T-helper 17 cell (primary cell): ENCODE data around the gene SMIM20. TPM values are rescaled to one million over a fixed set of nuclear protein-coding genes. Genes with fewer than 3 reads are reported as not detected.

Experiments
- ATAC-seq: fragments of 150-1000 bp; cut with Tn5 transposase; 2 replicates; pipeline ENCODE4 v1.10.0; 2021; ENCODE audit warnings: mild to moderate bottlenecking, moderate library complexity
- DNase-seq, 3 donors: peaks; one replicate each; pipeline versions ENCODE4 v3.0.0 to v3.0.0-alpha.2; 2020 to 2021
- H3K9me3 ChIP-seq: one replicate; pipeline ENCODE4 v1.7.0; 2013; ENCODE audit warnings: low read length, mild to moderate bottlenecking; ENCODE audit not compliant: control insufficient read depth, poor library complexity, severe bottlenecking
- H3K27ac Mint-ChIP-seq: one replicate; pipeline ENCODE4 v1.8.0; 2022; ENCODE audit warnings: mild to moderate bottlenecking, moderate library complexity, mixed read lengths
- H3K27me3 Mint-ChIP-seq: one replicate; pipeline ENCODE4 v1.8.0; 2022; ENCODE audit warnings: mixed read lengths
- H3K36me3 Mint-ChIP-seq: one replicate; pipeline ENCODE4 v1.8.0; 2022; ENCODE audit warnings: low read depth, mixed read lengths
- H3K4me1 Mint-ChIP-seq: one replicate; pipeline ENCODE4 v1.8.0; 2022; ENCODE audit warnings: mild to moderate bottlenecking, mixed read lengths
- H3K4me3 Mint-ChIP-seq: one replicate; pipeline ENCODE4 v1.8.0; 2022; ENCODE audit warnings: mild to moderate bottlenecking, moderate library complexity, mixed read lengths
- total RNA-seq, 4 donors: library from RNA in 2 of 4; stranded (reverse) in 2 of 4; gene quantifications; one replicate each; pipeline ENCODE4 v1.2.3 and lab custom pipeline; 2022 to 2026

Gene SMIM20
- total RNA-seq, 2 donors from 2014 or later, result 11.0 to 12.5 TPM

- H3K4me3 Mint-ChIP-seq, result no peak overlapping the region
- no peaks in the 10 kb centered on the region for H3K4me1 Mint-ChIP-seq
- ATAC-seq, result no peak
- no peaks in the 10 kb centered on the region for H3K9me3 ChIP-seq
- no peak overlapping the region for H3K27ac Mint-ChIP-seq
- no peaks in the 10 kb centered on the region for H3K36me3 Mint-ChIP-seq
- no peak for DNase-seq
- peaks cover 26% of the 10 kb centered on the region for H3K27me3 Mint-ChIP-seq
These were observed 44.1 kb downstream of the SMIM20 start for GRCh38 chr4:25958110-25958509.

DNA sequence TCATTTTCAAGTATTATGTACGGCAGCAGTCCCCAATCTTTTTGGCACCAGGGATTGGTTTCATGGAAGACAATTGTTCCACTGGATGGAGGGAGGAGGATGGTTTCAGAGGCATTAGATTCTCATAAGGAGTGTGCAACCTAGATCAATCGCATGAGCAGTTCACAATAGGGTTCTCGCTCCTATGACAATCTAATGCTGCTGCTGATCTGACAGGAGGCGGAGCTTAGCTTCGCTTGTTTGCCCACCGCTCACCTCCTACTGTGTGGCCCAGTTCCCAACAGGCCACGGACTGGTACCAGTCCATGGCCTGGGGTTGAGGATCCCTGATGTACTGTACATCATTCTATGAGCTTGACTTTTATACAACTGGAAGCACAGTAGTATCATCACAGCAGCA lies 48.4 kb downstream of the SMIM20 start:
- Mint-ChIP-seq H3K27me3 (peaks cover 10% of the 10 kb centered on the region), H3K36me3 (peaks cover 3% of the 10 kb centered on the region), H3K4me3 (no peak overlapping the region), H3K27ac (no peak overlapping the region), H3K4me1 (no peaks in the 10 kb centered on the region)
- no peaks in the 10 kb centered on the region for H3K9me3 ChIP-seq
- DNase-seq (no peak), ATAC-seq (no peak)

DNA sequence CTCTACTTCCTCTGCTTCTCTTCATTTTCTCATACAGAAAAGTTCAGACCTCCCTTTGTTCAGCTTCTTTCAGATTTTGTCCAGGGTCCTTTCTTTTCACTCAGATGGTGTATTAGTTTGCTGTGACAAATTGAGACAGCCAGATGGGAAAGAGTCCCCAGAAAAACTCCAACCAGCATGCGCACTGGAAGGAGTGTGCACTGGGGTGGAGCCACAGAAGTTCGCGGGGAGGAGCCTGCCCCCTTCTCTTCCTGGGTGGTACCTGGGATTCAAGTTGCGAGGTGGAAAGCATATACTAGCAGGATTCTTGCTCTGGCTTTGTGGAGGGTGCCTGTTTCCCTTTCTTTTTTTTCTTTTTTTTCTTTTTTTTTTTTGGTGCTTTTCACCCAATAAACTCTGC lies 51.6 kb downstream of the SMIM20 start:
- peaks cover 32% of the 10 kb centered on the region for H3K27me3 Mint-ChIP-seq
- DNase-seq (no peak), ATAC-seq (no peak)
- no peaks in the 10 kb centered on the region for H3K4me1 Mint-ChIP-seq
- no peak overlapping the region for H3K27ac Mint-ChIP-seq
- no peaks in the 10 kb centered on the region for H3K9me3 ChIP-seq
- H3K36me3 Mint-ChIP-seq, result peaks cover 4% of the 10 kb centered on the region
- no peak overlapping the region for H3K4me3 Mint-ChIP-seq

DNA sequence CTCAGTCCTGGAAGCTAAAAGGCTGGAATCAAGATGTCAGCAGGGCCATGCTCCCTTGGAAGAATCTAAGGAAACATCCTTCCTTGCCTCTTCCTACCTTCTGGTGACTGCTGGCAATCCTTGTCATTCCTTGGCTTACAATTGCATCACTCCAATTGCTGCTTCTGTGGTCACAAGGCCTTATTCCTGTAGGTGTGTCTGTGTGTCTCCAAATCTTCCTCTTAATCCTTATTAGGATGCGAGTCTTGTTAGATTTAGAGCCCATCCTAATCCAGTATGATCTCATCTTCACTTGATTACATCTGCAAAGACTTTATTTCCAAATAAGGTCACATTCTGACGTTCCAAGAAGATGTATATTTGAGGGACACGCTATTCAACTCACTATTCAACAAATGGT lies 52.2 kb downstream of the SMIM20 start:
- Mint-ChIP-seq H3K36me3 (peaks cover 4% of the 10 kb centered on the region), H3K4me1 (no peaks in the 10 kb centered on the region), H3K27ac (no peak overlapping the region), H3K27me3 (peaks cover 32% of the 10 kb centered on the region), H3K4me3 (no peak overlapping the region)
- DNase-seq (no peak), ATAC-seq (no peak)
- no peaks in the 10 kb centered on the region for H3K9me3 ChIP-seq

GRCh38 chr4:25969374-25970155 lies 55.5 kb downstream of the SMIM20 start:
- H3K27me3 Mint-ChIP-seq, result peaks cover 38% of the 10 kb centered on the region
- peaks cover 4% of the 10 kb centered on the region for H3K36me3 Mint-ChIP-seq
- no peaks in the 10 kb centered on the region for H3K4me1 Mint-ChIP-seq
- no peak overlapping the region for H3K4me3 Mint-ChIP-seq
- no peaks in the 10 kb centered on the region for H3K9me3 ChIP-seq
- no peak for DNase-seq
- ATAC-seq, result no peak
- H3K27ac Mint-ChIP-seq, result no peak overlapping the region

DNA sequence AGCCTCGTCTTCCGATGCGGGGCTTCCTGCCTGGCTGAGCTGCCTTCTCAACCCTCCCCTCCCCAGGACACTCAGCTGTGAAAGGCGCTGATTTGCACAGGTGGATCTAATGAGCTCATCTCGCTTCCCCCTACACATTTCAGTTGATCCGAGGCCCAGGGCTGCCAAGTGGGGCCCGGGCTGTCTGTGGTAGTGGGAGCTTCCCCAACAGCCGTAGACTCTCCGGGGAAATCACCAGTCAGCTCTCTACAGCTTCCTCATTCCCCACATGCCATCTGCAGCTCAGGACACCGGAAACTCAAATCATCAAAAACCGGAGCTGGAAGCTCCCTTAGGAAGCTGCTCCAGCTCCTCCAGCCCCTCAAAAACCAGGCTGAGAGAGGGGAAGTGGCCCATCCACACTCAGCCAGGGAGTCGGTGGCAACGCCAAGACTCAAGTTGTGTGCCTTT lies 56.2 kb downstream of the SMIM20 start:
- no peak overlapping the region for H3K4me3 Mint-ChIP-seq
- H3K27me3 Mint-ChIP-seq, result peaks cover 35% of the 10 kb centered on the region
- ATAC-seq, result peak; percentile 48
- no peaks in the 10 kb centered on the region for H3K9me3 ChIP-seq
- no peak overlapping the region for H3K27ac Mint-ChIP-seq
- peaks cover 4% of the 10 kb centered on the region for H3K36me3 Mint-ChIP-seq
- no peaks in the 10 kb centered on the region for H3K4me1 Mint-ChIP-seq
- DNase-seq, result no peak

DNA sequence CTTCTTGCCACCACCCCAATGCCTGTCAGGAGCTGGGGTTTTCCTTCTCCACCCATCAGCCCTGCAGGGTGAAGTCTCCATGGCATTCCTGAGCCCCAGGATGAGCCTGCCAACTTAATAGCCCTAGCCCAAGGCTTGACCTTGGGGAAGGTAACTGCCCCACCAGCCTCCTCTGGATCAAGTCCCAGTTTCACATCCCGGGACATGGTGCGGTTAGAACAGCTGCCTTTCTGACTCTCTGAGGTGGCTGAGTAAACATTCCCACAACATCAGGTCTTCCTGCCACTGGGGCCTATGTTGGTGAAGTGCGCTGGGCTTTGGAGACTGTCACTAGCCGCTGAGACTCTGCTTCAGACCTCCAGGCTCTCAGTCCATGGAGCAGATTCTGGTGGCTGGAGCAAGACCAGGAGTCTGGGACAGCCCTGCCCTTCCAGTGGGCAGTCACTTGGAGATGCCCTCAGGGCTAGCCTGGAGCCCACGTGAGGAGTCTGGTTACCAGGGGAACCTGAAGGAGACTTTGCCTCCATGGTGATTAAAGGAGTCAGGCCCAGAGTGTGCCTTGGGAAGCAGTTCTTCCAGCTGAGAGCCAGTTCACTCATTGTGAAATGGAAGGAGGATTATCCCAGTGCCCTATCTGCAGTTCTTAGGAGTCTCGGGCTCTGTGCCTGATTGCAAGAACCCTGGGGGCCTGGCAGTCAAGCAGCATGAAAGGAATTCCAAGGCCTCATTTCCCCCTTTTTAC lies 56.8 kb downstream of the SMIM20 start:
- DNase-seq (no peak), ATAC-seq (no peak)
- Mint-ChIP-seq H3K27ac (no peak overlapping the region), H3K4me1 (no peaks in the 10 kb centered on the region), H3K36me3 (peaks cover 4% of the 10 kb centered on the region), H3K4me3 (no peak overlapping the region), H3K27me3 (peaks cover 32% of the 10 kb centered on the region)
- no peaks in the 10 kb centered on the region for H3K9me3 ChIP-seq

DNA sequence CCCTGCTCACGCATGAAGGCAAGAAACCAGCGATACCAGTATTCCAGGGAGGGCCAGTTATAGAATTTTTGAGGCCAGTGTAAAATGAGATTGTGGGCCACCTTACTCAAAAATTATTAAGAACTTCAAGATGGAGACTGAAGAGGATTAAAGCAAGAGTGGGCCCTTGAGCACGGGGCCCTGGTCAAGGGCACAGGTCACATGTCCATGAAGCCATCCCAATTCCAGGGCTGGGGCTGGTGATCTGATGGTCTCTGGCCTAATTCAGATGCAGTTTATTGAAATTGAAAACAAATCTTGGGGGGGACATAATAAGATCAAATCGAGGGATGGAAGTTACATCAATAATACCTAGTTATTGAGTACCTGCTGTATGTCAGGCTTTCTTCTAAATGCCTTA lies 58.3 kb downstream of the SMIM20 start:
- no peak overlapping the region for H3K4me3 Mint-ChIP-seq
- no peak overlapping the region for H3K27ac Mint-ChIP-seq
- no peaks in the 10 kb centered on the region for H3K4me1 Mint-ChIP-seq
- DNase-seq, result no peak
- H3K27me3 Mint-ChIP-seq, result peaks cover 28% of the 10 kb centered on the region
- no peak for ATAC-seq
- H3K9me3 ChIP-seq, result no peaks in the 10 kb centered on the region
- peaks cover 2% of the 10 kb centered on the region for H3K36me3 Mint-ChIP-seq

DNA sequence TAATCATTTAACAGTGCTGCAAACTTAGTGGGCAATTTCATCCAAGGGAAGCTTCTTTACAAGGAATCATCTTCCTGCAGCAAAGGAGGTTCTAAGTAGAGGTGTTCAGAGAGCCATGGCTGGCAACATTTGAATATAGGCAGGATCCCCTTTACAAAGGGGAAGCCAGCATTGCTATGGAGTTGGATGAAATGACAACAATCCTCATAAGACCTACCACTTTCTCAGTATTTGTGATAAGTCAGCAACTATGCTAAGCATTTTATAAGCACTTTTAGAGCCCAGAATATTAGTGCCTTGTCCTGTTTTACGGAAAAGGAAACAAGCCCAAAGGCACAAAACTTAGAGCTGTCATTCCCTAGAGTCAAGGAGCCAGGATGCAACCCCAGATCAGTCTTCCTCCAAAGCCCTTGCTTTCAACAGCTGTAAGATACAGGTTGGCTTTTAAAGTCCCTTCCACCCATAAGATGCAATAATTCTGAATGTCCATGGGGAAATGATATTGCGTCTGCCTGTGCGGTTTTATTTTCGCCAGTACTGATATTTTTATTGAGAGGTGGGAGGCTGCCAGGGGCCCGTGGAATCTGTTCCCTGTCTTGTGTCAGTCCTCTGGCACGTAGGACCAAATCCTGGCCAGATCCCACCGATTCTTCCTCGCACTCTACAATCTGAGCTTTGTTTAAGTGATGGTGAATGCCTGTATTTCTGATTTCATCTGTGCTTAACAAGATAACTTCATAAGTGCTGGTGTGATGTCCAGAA lies 59.1 kb downstream of the SMIM20 start:
- ATAC-seq, result no peak
- peaks cover 26% of the 10 kb centered on the region for H3K27me3 Mint-ChIP-seq
- DNase-seq, result no peak
- H3K36me3 Mint-ChIP-seq, result no peaks in the 10 kb centered on the region
- H3K4me1 Mint-ChIP-seq, result no peaks in the 10 kb centered on the region
- no peaks in the 10 kb centered on the region for H3K9me3 ChIP-seq
- H3K4me3 Mint-ChIP-seq, result no peak overlapping the region
- no peak overlapping the region for H3K27ac Mint-ChIP-seq

DNA sequence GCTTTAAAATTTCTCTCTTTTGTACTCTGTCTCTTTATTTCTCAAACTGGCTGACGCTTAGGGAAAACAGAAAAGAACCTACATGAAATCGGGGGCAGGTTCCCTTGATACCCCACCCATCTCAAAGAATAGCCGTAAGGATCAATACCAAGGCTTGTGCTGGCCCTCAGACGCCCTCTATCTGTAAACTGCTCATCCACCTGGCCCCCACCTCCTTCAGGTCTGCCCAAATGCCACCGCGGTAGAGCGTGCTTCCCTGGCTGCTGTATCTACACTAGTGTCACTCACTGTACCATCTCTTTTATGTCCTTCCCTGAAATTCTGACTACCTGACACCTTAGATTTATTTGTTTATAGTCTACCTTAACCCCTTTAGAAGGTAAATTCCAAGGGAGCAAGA lies 62.8 kb downstream of the SMIM20 start:
- no peak overlapping the region for H3K4me3 Mint-ChIP-seq
- no peaks in the 10 kb centered on the region for H3K9me3 ChIP-seq
- no peak for DNase-seq
- H3K36me3 Mint-ChIP-seq, result no peaks in the 10 kb centered on the region
- H3K27me3 Mint-ChIP-seq, result peaks cover under 1% of the 10 kb centered on the region
- no peaks in the 10 kb centered on the region for H3K4me1 Mint-ChIP-seq
- no peak for ATAC-seq
- H3K27ac Mint-ChIP-seq, result no peak overlapping the region

- Mint-ChIP-seq H3K36me3 (no peaks in the 10 kb centered on the region), H3K4me1 (no peaks in the 10 kb centered on the region), H3K4me3 (no peak overlapping the region), H3K27ac (no peak overlapping the region), H3K27me3 (no peaks in the 10 kb centered on the region)
- no peak for ATAC-seq
- no peak for DNase-seq
- H3K9me3 ChIP-seq, result no peaks in the 10 kb centered on the region
These were observed 63.6 kb downstream of the SMIM20 start for GRCh38 chr4:25977397-25978170.

DNA sequence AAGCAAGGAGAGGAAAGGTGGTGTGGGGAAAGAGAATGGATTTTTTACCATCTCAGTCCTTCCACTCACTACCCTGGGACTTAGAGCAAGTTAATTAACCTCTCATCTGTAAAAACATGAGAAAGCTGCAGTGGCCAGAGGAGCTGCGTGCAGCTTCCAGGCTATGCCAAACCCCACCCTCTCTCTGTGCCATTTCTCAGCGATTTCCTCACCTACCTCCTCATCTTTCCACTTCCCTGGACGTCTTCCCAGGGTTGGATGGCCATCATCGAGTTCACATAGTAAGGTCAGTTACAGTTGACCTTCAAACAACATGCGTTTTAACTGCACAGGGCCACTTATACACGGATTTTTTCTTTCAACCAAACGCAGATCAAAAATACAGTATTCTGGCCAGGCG lies 64.3 kb downstream of the SMIM20 start:
- H3K4me1 Mint-ChIP-seq, result no peaks in the 10 kb centered on the region
- DNase-seq (no peak), ATAC-seq (no peak)
- no peaks in the 10 kb centered on the region for H3K9me3 ChIP-seq
- no peaks in the 10 kb centered on the region for H3K36me3 Mint-ChIP-seq
- H3K4me3 Mint-ChIP-seq, result no peak overlapping the region
- no peak overlapping the region for H3K27ac Mint-ChIP-seq
- peaks cover under 1% of the 10 kb centered on the region for H3K27me3 Mint-ChIP-seq
